GM12872 (cell line): ENCODE data around the gene DHRS7.

Experiments used
- TF ChIP-seq, protein P1 (sequence below): IDR thresholded peaks from 3 replicates; pipeline ENCODE4 v1.5.1; 2011; ENCODE audit warnings: low read depth, mild to moderate bottlenecking, low read length, moderate library complexity; ENCODE audit not compliant: insufficient read depth

Gene DHRS7

DNA sequence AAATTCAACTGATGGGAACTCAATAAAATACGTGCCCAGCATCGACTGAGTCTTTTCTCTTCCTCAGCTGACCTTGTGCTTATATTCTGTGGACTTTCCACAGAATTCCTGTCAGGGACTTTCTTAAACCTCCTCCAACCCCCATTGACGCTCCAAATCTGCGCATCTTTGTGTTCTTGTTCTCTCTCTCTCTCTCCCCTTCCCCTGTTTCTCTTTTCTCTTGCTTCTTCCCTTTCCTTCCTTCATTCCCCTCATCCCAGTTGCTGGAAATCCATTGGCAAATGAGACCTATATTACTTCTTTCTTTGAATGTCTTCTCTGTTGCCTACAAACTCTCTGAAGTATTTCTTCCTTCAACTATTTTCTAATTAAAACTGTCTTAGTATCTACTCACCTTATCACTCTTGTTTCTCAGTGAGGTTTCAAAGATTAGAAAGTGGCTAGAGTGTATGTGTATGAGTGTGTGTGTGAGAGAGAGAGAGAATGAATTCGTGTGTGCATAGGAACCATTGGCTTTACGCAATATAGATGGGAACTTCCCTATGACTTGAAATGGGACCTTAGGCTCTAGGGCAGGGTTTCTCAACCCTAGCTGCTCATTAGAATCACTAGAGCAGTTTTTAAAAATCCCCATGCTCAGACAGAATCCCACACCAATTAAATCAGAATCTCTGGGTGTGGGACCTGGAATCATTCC, 41.8 kb upstream of the DHRS7 start:
- TF ChIP-seq, protein P1, sequence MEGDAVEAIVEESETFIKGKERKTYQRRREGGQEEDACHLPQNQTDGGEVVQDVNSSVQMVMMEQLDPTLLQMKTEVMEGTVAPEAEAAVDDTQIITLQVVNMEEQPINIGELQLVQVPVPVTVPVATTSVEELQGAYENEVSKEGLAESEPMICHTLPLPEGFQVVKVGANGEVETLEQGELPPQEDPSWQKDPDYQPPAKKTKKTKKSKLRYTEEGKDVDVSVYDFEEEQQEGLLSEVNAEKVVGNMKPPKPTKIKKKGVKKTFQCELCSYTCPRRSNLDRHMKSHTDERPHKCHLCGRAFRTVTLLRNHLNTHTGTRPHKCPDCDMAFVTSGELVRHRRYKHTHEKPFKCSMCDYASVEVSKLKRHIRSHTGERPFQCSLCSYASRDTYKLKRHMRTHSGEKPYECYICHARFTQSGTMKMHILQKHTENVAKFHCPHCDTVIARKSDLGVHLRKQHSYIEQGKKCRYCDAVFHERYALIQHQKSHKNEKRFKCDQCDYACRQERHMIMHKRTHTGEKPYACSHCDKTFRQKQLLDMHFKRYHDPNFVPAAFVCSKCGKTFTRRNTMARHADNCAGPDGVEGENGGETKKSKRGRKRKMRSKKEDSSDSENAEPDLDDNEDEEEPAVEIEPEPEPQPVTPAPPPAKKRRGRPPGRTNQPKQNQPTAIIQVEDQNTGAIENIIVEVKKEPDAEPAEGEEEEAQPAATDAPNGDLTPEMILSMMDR: no peak

DNA sequence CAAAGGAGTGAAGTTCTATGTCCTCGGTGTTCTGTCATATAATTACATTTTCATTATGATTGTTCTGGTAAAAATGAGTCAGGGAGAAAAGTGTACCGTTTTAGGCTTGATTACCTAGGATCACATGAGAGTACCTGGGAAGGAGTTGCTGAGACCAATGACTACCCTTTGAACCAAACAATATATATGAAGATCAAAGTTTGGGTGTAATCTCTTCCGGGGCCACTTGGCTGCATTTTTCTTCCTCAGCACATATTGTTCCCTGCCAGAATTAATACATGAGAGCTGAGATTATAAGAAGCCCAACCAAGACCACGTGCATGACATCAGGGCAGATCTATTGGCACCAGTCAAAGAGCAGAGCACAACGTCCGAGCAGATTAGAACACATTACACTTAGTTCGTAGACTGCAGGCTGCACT, 41.1 kb upstream of the DHRS7 start:
- TF ChIP-seq, protein P1: peak; percentile 5; the same call in 1 of the 3 replicates

DNA sequence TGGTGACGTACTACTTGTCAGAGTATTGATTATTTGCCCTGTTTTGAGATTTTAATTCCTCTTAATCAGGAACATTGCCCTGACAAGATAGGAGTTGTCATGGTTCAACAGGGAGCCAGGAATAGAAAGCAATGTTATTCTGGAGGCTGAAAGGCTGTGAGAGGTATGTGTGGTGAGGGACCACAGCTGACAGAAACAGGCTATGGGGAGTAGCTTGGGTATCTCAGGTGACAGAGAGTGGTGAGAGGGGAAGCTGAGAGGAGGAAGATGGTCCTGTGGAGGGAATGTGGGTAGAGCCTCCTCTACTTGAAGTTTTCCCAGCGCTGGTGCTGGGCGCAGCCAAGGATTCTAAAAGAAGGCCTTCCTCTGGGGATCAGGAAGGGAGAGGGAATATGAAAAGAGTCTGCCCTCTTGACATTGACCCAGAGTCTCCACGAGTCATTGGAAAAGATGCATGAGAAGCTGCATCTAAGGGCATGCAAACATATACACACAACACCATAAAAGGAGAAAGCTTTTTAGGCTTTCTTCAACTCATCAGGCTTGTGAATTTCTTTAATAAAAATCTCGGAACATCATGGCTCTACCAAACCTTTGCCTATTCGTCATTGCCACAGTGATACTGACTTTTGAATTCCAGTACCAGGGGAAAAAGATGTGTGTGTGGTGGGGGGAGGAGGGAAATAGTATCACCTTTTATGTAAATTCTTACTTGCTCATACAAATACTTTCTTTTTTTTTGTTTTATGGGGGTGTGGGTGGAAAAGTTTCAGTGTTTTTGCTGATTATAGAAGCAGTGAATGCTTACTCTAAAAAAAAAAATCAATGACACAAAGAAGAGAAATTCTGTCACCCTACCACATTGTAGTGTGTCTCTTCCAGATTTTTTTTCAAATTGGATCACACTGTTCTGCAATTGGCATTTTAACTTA, 39.9 kb upstream of the DHRS7 start:
- TF ChIP-seq, protein P1: no peak

DNA sequence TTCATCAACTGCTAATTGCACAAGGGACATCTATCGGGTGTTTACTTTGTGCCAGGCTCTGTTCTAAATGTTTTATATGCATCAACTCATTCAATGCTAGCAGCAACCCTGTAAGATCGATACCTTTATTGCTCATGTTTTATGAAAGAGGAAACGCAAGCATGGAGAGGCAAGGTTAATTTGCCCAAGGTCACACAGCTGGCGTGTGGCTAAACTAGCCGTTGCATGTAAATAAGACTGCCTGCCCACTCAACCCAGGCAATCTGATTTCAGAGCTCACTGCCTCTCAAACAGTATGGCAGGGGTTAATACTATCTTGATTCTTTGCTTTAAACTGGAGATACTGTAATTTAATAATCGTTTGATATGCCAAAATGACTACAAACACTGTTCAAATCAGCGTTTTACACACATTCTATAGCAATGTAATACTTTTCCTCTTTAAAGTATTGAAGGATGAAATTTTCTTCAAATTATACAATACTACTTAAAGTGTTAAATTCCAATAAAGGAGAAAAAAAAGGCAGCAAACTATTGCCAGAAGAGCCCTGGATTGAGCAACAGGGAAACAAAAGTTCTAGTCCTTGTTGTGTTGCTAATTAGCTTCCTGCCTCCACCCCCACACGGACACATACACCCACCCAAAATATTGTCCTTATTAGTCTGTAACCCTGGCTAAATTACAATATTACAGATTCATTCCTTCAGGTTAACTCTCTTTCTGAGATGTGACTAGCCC, 39.1 kb upstream of the DHRS7 start:
- TF ChIP-seq, protein P1: no peak

DNA sequence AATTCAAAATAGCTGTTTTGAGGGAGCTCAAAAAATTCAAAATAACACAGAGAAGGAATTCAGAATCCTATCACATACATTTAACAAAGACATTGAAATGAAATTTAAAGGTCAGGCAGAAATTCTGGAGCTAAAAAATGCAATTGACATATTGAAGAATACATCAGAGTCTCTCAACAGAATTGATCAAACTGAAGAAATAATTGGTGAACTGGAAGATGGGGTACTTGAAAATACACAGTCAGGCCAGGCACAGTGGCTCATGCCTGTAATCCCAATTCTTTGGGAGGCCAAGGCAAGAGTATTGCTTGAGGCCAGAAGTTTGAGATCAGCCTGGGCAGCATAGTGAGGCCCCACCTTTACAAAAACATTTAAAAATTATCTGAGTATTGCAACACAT, 34.1 kb upstream of the DHRS7 start:
- TF ChIP-seq, protein P1: no peak

DNA sequence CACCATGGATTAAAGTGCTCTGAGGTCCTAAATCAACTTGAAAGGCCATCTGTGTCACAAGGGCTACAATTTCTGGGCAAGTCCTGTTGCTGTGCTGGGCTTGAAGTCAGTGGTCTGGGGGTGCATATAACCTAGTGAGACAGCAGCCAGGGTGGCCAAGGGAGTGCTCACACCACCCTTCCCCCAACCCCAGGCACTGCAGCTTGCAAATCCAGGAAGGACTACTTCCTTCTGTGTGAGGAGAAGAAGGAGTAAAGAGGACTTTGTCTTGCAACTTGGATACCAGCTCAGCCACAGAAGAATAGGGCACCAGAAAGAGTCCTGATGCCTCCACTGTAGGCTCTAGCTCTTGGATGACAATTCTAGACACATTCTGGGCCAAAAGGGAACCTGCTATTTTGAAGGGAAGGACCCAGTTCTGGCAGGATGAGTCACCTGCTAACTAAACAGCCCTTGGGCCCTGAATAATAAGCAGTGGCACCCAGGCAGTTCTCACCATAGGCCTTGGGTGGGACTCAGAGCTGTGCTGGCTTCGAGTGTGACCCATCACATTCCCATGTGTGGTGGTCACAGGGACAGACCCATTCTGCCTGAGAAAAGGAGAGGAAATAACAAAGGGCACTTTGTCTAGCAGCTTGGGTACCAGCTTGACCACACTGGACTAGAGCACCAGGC, 32.6 kb upstream of the DHRS7 start:
- TF ChIP-seq, protein P1: no peak
